ENCODE measurements around the gene PARN. TPM values are rescaled to one million over a fixed set of nuclear protein-coding genes. Genes with fewer than 3 reads are reported as not detected.

The PARN gene
- total RNA-seq, 1 donor from 2014 or later, result 26.5 TPM

DNA sequence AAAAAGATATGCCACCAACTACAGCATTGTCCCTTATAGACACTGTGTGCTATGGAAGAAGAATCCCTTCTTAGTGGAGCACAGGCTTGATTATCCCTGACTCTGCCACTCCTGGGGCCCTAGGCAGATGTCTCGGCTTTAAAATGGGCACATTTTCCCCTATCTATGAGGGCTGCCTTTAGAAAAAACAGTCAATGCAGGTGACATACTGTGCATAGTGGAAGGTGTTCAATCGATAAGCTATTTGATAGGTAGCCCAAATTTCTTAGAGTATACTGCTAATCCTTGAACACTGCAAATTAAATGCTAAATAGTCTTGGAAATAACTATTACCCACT lies 64.4 kb downstream of the PARN start:
- no peak for TF ChIP-seq CTCF (conservative IDR thresholded peaks at IDR 0.05)
- Mint-ChIP-seq H3K4me3 (no peak overlapping the region), H3K27me3 (ENCODE audit: low read depth) (no peaks in the 10 kb centered on the region), H3K27ac (ENCODE audit: unreplicated experiment) (no peak overlapping the region), H3K36me3 (ENCODE audit: low read depth) (no peaks in the 10 kb centered on the region), H3K9me3 (no peaks in the 10 kb centered on the region), H3K4me1 (peaks cover 9% of the 10 kb centered on the region)
- DNase-seq (ENCODE audit: low read depth, low spot score), result no peak

DNA sequence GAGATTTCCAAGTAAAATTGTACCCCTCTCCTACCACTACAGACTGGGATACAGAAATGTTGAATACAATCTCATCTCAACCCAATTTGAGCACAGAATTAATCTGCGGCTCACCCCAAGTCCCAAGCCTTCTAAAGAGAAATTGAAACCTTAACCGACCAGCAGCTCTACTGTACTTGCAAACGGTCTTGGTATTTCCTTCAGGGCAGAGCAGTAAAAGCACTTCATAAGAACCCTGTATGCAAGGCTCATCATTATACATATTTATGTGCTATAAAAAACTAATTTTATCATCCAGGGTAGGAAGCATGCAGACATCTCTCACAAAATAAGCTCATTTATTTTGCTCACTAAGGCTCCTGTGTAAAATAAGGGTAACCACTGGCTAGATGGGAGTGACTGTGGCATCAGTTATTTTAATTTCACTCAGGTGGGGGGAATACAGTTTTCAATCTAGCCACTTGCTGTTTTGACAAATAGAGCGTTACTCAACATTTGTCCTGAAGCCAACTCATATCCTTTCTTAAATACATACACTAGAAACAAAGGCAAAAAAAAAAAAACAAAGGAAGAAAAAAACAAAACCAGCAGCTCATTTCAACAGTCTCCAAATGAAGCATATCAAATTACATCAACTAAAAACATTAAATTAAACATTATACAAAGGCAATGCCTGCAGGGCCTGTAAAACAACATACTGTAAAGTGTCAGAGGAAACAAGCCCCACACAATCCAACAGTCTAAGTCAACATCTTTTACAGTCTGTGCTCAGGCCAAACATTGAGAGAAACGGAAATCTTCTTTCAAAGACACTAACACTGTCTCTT lies 65.0 kb downstream of the PARN start:
- TF ChIP-seq CTCF (conservative IDR thresholded peaks at IDR 0.05), result no peak
- Mint-ChIP-seq H3K27me3 (ENCODE audit: low read depth) (no peaks in the 10 kb centered on the region), H3K4me3 (no peak overlapping the region), H3K4me1 (peaks cover 9% of the 10 kb centered on the region), H3K36me3 (ENCODE audit: low read depth) (no peaks in the 10 kb centered on the region), H3K27ac (ENCODE audit: unreplicated experiment) (no peak overlapping the region), H3K9me3 (no peaks in the 10 kb centered on the region)
- no peak for DNase-seq (ENCODE audit: low read depth, low spot score)

GRCh38 chr16:14564323-14564722 lies 65.7 kb downstream of the PARN start:
- no peak for TF ChIP-seq CTCF (conservative IDR thresholded peaks at IDR 0.05)
- Mint-ChIP-seq H3K9me3 (no peaks in the 10 kb centered on the region), H3K27me3 (ENCODE audit: low read depth) (no peaks in the 10 kb centered on the region), H3K36me3 (ENCODE audit: low read depth) (no peaks in the 10 kb centered on the region), H3K27ac (ENCODE audit: unreplicated experiment) (no peak overlapping the region), H3K4me1 (peaks cover 9% of the 10 kb centered on the region), H3K4me3 (no peak overlapping the region)
- no peak for DNase-seq (ENCODE audit: low read depth, low spot score)

GRCh38 chr16:14562691-14563491 lies 67.2 kb downstream of the PARN start:
- H3K9me3 Mint-ChIP-seq, result no peaks in the 10 kb centered on the region
- H3K4me1 Mint-ChIP-seq, result peaks cover 9% of the 10 kb centered on the region
- no peak overlapping the region for H3K4me3 Mint-ChIP-seq
- H3K27ac Mint-ChIP-seq (ENCODE audit: unreplicated experiment), result no peak overlapping the region
- H3K36me3 Mint-ChIP-seq (ENCODE audit: low read depth), result no peaks in the 10 kb centered on the region
- peak; percentile 38 for TF ChIP-seq CTCF (conservative IDR thresholded peaks at IDR 0.05)
- no peak for DNase-seq (ENCODE audit: low read depth, low spot score)
- no peaks in the 10 kb centered on the region for H3K27me3 Mint-ChIP-seq (ENCODE audit: low read depth)

DNA sequence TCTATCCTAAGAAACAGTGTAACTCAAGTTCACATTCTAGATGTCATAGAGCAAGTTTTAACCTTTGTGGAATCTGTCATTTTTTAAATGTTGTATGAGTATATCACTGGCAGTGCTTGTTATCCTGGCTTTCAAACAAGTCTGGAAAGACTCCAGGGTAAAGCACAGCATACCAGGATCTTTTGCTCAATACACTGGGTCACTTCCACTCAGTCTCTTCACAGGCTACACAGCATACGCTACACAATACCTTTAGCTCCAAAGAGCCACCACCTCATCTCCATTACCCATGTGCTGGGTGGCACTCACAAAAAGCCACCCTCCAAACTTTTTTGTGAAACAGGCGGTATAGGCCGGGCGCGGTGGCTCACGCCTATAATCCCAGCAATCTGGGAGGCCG lies 69.5 kb downstream of the PARN start:
- no peaks in the 10 kb centered on the region for H3K9me3 Mint-ChIP-seq
- H3K4me3 Mint-ChIP-seq, result no peak overlapping the region
- H3K4me1 Mint-ChIP-seq, result peaks cover 9% of the 10 kb centered on the region
- DNase-seq (ENCODE audit: low read depth, low spot score), result no peak
- no peak overlapping the region for H3K27ac Mint-ChIP-seq (ENCODE audit: unreplicated experiment)
- no peaks in the 10 kb centered on the region for H3K36me3 Mint-ChIP-seq (ENCODE audit: low read depth)
- TF ChIP-seq CTCF (conservative IDR thresholded peaks at IDR 0.05), result no peak
- H3K27me3 Mint-ChIP-seq (ENCODE audit: low read depth), result no peaks in the 10 kb centered on the region

Measured in neural crest cell (in vitro differentiated cells).